SJCRH30 (cell line): Measurements from ENCODE around the gene KRTAP4-9. TPM values are rescaled to one million over a fixed set of nuclear protein-coding genes. Genes with fewer than 3 reads are reported as not detected.
"Not testable (repeated sequence)": the region's sequence is repeated elsewhere in the genome, so short reads cannot be mapped to it uniquely, and the experiment has no call there.

Experiments
- DNase-seq, 2 experiments: peaks; one replicate each; pipeline ENCODE4 v3.0.0-alpha.2; 2015 to 2020
- H3K27ac ChIP-seq: fragments of 250-450 bp; sonication (Bioruptor Pico); 2 replicates; pipeline ENCODE4 v1.5.1; 2020; ENCODE audit warnings: mild to moderate bottlenecking, moderate library complexity
- H3K27me3 ChIP-seq: fragments of 250-450 bp; sonication (Bioruptor Pico); 2 replicates; pipeline ENCODE4 v1.5.1; 2020; ENCODE audit warnings: mild to moderate bottlenecking, moderate library complexity
- H3K36me3 ChIP-seq: fragments of 250-450 bp; sonication (Bioruptor Pico); 2 replicates; pipeline ENCODE4 v1.5.1; 2020; ENCODE audit warnings: mild to moderate bottlenecking, moderate library complexity
- H3K4me1 ChIP-seq: fragments of 250-450 bp; sonication (Bioruptor Pico); 2 replicates; pipeline ENCODE4 v1.5.1; 2020; ENCODE audit warnings: mild to moderate bottlenecking, moderate library complexity
- H3K4me3 ChIP-seq: fragments of 250-450 bp; sonication (Bioruptor Pico); 2 replicates; pipeline ENCODE4 v1.5.1; 2020; ENCODE audit warnings: mild to moderate bottlenecking, moderate library complexity
- H3K9me3 ChIP-seq: fragments of 250-450 bp; sonication (Bioruptor Pico); replicated peaks from 2 replicates; pipeline ENCODE4 v1.5.1; 2020; ENCODE audit warnings: mild to moderate bottlenecking, moderate library complexity
- total RNA-seq: library from RNA; depleted of rRNA; stranded (reverse); fragments of >200 nt; shearing (Covaris generic); gene quantifications from 2 replicates; pipeline ENCODE4 v1.2.3, GENCODE V29; 2014; rRNA removed

KRTAP4-9 gene
- total RNA-seq: not detected in 2 replicates

DNA sequence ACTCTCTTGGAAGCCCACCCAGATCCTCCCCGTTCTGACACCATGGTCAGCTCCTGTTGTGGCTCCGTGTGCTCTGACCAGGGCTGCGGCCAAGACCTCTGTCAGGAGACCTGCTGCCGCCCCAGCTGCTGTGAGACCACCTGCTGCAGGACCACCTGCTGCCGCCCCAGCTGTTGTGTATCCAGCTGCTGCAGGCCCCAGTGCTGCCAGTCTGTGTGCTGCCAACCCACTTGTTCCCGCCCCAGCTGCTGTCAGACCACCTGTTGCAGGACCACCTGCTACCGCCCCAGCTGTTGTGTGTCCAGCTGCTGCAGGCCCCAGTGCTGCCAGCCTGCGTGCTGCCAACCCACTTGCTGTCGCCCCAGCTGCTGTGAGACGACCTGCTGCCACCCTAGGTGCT lies at the start of gene KRTAP4-9:
Gene KRTAP4-9, plus strand, starts transcription at position 43 of the 400 bp plus-strand sequence. Its CDS starts 0 bp downstream, at position 43.
- peak; percentile 64 to 72 for DNase-seq

DNA sequence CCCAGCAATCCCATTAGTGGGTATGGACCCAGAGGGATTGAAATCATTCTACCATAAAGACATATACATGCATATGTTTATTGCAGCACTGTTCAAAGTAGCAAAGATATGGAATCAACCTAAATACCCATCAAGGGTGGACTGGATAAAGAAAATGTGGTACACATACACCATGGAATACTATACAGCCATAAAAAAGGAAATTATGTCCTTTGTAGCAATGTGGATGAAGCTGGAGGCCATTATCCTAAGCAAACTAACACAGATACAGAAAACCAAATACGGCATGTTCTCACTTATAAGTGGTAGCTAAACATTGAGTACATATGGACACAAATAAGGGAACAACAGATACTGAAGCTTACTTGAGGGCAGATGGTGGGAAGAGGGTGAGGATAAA lies 47.6 kb upstream of the KRTAP4-9 start:
- Histone ChIP-seq H3K27ac (no peak overlapping the region), H3K27me3 (no peaks in the 10 kb centered on the region), H3K9me3 (peaks cover 6% of the 10 kb centered on the region; the same call in 1 of the 2 replicates), H3K4me3 (no peak overlapping the region), H3K36me3 (no peaks in the 10 kb centered on the region), H3K4me1 (peaks cover 36% of the 10 kb centered on the region)
- no peak for DNase-seq

More for the DNA sequence above, at the start of gene KRTAP4-9:
- H3K4me3 ChIP-seq, H3K9me3 ChIP-seq, H3K36me3 ChIP-seq, H3K27me3 ChIP-seq, H3K4me1 ChIP-seq: not testable (repeated sequence)
- H3K27ac ChIP-seq: peak within 1 kb of the TSS; percentile 31; the same call in 1 of the 2 replicates

DNA sequence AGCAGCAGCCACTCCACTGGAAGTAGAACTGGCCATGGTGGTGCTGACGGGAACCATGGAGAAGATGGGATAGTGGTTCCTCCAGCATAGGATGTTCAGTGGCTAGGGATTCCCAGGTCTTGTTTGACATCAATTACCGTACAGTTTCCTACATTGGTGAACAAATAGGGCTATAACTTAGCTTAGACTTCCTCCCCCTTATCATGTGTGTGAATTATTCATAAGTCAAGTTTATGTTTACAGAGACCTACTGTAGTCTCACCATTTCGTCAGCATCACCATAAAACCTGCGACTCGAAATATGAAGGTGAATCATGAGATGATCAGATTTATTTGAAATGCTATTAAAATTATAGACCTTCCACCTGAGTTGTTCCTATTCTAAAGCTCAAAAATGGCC lies 46.4 kb upstream of the KRTAP4-9 start:
- no peak overlapping the region for H3K27ac ChIP-seq
- DNase-seq: no peak
- H3K4me3 ChIP-seq: no peak overlapping the region
- no peaks in the 10 kb centered on the region for H3K36me3 ChIP-seq
- H3K27me3 ChIP-seq: no peaks in the 10 kb centered on the region
- peaks cover 6% of the 10 kb centered on the region; the same call in 1 of the 2 replicates for H3K9me3 ChIP-seq
- H3K4me1 ChIP-seq: peaks cover 42% of the 10 kb centered on the region

DNA sequence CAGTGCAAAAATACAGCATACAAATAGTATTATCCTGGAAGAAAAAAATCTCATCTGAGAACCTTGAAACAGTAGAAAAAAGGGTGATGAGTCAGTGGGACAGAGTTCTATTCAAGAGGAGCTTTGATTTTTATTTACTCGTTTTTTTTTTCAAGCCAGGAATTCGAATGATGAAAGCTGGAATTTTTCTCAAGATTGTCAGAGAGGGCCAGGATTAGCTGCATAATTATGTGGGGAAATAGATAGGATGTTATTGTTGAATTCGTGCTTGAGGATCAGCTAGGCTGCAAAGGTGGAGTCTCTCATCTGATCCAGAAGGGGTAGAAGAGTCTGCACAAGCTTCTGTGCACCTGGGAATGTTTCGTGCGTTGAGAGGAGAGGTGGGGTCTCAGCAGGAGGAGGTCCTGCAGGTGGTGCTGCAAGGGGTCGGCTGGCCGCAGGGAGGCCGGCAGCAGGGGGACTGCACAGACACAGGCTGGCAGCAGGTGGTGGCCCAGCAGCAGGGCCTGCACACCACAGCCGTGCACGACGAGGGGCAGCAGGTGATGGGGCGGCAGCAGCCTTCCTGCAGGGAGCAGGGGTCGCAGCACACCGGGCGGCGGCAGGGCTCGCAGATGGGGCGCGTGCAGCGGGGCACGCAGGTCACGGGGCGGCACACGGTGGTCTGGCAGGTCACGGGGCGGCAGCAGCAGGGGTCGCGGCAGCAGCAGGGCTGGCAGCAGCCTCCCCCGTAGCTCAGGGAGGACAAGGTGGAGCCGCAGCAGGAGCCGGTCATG lies 45.7 kb upstream of the KRTAP4-9 start:
- H3K9me3 ChIP-seq, H3K4me3 ChIP-seq, H3K36me3 ChIP-seq, H3K27me3 ChIP-seq: not testable (repeated sequence)
- DNase-seq: peak; percentile 9 to 30
- H3K27ac ChIP-seq: peak overlapping the region; percentile 48
- peaks cover 50% of the 10 kb centered on the region for H3K4me1 ChIP-seq

DNA sequence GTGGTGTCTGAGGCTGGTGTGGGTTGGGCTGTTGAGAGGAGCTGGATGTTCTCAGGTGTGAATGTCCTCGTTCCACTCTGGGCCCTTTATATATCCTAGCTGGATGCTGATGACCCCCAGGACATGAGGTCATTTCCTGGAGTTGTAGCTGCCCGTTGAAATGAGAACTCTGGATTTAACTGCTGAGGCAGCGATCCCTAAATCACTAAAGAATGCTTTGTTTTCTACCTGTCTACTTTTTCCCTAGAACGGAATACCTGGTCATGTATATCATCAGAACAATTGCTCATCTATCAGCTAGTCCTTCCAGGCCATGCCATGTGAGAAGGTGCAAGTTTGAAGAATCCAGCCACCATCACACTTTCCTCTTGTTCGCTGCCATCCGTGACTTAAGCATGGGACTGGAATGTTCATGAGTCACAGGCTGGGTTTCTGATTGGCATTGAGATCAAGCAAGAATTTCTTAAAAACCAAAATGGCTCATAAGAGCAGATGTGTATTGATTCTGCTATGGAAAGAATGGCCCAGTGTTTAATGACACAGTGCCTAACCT lies 45.1 kb upstream of the KRTAP4-9 start, which contains the start of gene KRTAP2-3:
Gene KRTAP2-3, minus strand, starts transcription at position 63 of the 553 bp plus-strand sequence. CDS start 64 bp downstream, outside the sequence.
- Histone ChIP-seq H3K27ac (peak within 1 kb of the TSS; percentile 48), H3K27me3 (no peaks in the 10 kb centered on the region), H3K4me3 (no peak within 1 kb of the TSS), H3K4me1 (peaks cover 56% of the 10 kb centered on the region), H3K36me3 (no peaks in the 10 kb centered on the region), H3K9me3 (peaks cover 6% of the 10 kb centered on the region; the same call in 1 of the 2 replicates)
- peak; percentile 33 to 48 for DNase-seq

DNA sequence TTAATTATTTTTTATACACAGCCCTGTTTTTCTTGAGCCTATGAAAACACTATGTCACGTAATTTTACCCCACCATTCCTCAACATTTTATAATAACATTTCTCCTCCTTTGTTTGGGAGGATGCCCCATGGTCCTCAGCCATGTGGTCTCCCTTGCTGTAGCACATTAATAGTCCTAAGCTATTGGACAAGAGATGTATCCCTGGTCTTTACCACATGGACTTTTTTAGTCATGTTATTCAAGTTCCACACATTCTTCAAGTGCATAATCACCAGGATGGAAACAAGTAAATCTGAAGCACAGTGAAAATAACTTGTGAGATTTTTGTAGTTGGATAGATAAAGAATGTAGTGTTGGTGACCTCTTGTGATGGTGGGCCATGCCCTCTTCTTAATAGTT lies 43.2 kb upstream of the KRTAP4-9 start:
- Histone ChIP-seq H3K27me3 (no peaks in the 10 kb centered on the region), H3K36me3 (no peaks in the 10 kb centered on the region), H3K9me3 (peaks cover 6% of the 10 kb centered on the region; the same call in 1 of the 2 replicates), H3K27ac (peak overlapping the region; percentile 16; the same call in 1 of the 2 replicates), H3K4me3 (no peak overlapping the region), H3K4me1 (peaks cover 68% of the 10 kb centered on the region)
- DNase-seq: no peak

DNA sequence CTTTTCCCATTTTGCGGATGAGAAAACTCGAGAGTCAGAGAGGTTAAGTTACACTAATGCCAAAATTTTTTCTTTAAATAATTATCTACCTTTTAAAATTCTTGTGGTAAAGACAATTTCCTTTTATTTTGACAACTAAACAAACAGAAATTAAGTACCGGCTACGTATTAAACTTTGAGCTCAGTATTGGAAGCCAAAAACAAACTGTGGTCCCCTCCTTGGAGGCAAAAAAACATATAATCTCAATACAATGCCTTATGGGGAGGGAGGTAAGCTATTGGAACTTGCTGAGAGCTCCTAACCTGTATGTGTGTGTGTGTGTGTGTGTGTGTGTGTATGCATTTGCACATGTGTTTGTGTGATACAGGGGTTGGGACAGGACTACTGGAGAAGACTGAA lies 41.7 kb upstream of the KRTAP4-9 start:
- no peak for DNase-seq
- Histone ChIP-seq H3K4me1 (peaks cover 68% of the 10 kb centered on the region), H3K27ac (no peak overlapping the region), H3K9me3 (no peaks in the 10 kb centered on the region), H3K4me3 (no peak overlapping the region), H3K36me3 (no peaks in the 10 kb centered on the region), H3K27me3 (no peaks in the 10 kb centered on the region)

DNA sequence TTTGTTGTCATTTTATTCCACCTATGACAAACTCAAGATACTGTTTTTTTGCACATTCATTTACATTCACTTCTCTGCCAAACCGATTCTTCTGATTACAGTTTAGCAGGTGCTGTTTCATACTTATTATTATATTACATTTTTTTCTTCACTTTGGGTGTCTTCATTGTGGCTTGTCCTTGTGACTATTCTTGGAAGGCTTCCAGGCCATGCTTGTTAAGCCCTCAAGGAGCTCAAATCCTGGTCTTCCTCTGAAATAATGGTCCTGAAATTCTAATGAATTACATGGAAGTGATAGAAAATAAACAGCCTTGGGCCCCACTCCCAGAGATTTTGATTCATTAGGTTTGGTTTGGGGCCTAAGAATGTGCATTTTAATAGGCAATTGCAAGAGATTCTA lies 40.9 kb upstream of the KRTAP4-9 start:
- no peaks in the 10 kb centered on the region for H3K9me3 ChIP-seq
- no peak overlapping the region for H3K4me3 ChIP-seq
- DNase-seq: peak; percentile 36 to 67
- no peaks in the 10 kb centered on the region for H3K36me3 ChIP-seq
- 0 out of 2 replicates have a peak overlapping the region, but pooled peaks have one; percentile 8 for H3K27ac ChIP-seq
- no peaks in the 10 kb centered on the region for H3K27me3 ChIP-seq
- H3K4me1 ChIP-seq: peaks cover 62% of the 10 kb centered on the region

DNA sequence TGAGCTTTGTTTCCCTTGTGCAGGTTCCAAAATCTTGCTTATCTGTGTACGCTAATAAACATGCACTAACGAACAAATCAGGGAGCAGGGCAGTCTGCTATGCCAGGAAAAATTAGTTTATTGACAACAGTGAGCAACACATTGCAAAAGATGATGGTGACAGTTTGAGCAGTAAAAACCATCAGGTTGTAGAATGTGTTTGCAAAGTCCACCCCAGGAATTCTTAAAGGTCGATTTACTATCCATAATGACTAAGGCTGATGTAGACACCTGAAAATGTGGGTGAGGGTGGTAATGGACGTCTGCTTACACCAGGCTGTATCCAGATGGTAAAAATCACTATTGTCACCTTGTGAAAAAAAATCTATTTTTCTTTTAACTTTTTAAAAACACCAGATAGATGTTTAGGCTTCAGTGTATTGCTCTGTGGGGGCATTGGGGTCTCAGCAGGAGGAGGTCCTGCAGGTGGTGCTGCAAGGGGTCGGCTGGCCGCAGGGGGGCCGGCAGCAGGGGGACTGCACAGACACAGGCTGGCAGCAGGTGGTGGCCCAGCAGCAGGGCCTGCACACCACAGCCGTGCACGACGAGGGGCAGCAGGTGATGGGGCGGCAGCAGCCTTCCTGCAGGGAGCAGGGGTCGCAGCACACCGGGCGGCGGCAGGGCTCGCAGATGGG lies 40.0 kb upstream of the KRTAP4-9 start:
- H3K9me3 ChIP-seq, H3K36me3 ChIP-seq, H3K27ac ChIP-seq, H3K27me3 ChIP-seq, DNase-seq, H3K4me3 ChIP-seq: not testable (repeated sequence)
- peaks cover 59% of the 10 kb centered on the region for H3K4me1 ChIP-seq

DNA sequence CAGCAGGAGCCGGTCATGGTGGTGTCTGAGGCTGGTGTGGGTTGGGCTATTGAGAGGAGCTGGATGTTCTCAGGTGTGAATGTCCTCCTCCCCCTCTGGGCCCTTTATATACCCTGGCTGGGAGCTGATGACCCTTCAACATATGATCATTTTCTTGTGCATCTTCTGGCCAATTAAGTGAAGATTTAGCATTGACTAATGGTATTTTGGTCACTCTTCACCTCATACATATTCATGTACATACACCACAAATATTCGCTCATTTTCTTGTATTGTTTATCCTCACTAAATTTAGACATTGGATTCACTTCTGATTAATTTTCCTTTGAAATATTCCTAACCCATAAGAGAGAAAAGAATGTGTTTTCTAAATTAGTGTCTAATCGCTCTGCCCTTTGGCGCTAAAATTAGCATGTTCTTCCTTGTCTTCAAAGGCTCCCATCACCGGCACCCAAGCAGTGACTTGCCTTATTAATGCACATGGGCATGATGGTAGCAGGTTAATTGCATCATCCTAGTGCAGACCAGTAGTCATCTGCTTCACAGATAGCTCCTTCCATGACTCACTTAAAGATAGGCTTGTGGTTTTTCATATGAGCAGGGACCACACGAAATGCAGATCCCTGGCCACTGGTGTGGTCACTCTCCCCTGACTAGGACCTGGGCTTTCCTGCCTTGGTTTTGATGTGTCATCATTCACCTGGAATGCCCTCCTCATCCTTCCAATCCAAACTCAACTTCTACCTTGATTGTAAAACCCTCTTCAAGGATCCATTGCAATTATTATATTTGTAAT lies 39.2 kb upstream of the KRTAP4-9 start, which contains the start of gene KRTAP2-4:
Gene KRTAP2-4, minus strand, starts transcription at position 51 of the 796 bp plus-strand sequence. Its CDS starts 34 bp downstream, at position 17.
- H3K4me3 ChIP-seq: no peak within 1 kb of the TSS
- H3K4me1 ChIP-seq: peaks cover 59% of the 10 kb centered on the region
- DNase-seq: peak; percentile 13 to 17
- no peaks in the 10 kb centered on the region for H3K27me3 ChIP-seq
- no peaks in the 10 kb centered on the region for H3K9me3 ChIP-seq
- 0 out of 2 replicates have a peak within 1 kb of the TSS, but pooled peaks have one; percentile 8 for H3K27ac ChIP-seq
- H3K36me3 ChIP-seq: no peaks in the 10 kb centered on the region

DNA sequence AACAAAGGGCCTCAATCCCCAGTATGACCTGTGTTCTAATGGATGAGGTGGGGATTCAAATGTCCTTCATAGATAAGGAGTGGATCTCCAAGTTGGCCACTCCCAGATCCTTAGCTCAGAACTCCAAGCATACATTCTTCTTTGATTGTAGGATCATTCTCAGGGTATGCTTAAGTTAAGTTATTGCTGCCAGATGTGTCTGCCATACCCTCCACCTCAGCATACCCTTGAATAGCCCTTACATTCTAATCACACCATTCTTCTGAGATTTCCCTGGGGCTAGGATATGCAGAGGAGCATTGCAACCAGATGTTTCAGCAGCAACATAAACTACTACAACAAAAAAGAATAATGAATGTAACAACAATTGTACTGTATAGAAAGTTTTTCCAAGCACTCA lies 37.9 kb upstream of the KRTAP4-9 start:
- Histone ChIP-seq H3K27me3 (no peaks in the 10 kb centered on the region), H3K36me3 (no peaks in the 10 kb centered on the region), H3K4me3 (no peak overlapping the region), H3K27ac (no peak overlapping the region), H3K9me3 (no peaks in the 10 kb centered on the region), H3K4me1 (peaks cover 57% of the 10 kb centered on the region)
- DNase-seq: no peak

DNA sequence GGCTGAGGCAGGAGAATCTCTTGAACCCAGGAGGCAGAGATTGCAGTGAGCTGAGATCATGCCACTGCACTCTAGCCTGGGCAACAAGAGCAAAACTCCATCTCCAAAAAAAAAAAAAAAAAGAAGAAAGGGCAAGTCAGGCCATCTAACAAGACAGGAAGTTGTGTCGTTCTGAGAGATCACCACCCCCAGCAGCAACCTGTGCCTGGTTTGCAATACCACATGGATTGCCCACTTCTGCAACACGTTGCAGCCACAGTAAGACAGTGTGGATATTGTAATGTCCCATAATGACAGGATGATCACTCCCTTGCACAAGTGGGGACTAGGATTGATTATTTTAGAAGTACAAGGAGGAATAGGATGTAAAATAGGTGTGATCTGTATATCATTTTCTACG lies 36.2 kb upstream of the KRTAP4-9 start:
- no peak overlapping the region for H3K4me3 ChIP-seq
- no peaks in the 10 kb centered on the region for H3K36me3 ChIP-seq
- no peak for DNase-seq
- peaks cover 51% of the 10 kb centered on the region for H3K4me1 ChIP-seq
- no peaks in the 10 kb centered on the region for H3K27me3 ChIP-seq
- no peaks in the 10 kb centered on the region for H3K9me3 ChIP-seq
- no peak overlapping the region for H3K27ac ChIP-seq

DNA sequence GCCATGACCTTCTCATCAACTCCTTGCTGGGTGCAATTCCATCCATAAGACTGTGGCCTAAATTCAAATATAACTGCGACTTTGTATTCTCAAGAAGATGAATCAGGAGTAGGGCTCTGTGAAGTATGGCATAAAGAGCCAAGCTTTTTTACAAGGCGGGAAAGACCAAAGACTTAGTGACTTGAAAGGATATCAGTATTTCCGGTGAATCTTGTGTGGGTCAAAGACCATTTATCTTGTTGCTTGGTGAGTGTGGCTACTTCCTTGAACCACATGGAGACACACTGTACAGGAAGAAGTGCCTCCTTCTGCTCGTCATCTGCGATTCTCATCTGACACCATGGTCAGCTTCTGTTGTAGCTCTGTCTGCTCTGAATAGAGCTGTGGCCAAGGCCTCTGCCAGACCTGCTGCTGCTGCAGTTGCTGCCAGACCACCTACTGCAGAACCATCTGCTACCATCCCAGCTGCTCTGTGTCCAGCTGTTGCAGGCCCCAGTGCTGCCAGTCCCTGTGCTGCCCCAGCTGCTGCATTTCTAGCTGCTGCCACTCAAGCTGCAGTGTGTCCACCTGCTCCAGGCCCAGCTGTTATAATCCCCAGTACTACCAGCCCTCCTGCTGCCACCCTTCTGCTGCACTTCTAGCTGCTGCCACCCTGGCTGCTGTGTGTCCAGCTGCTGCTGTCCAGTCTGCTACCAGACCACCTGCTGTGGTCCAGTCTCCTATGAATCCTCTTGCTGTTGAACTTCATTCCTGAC lies 33.4 kb upstream of the KRTAP4-9 start:
- DNase-seq: peak; percentile 98
- Histone ChIP-seq H3K27ac (peak overlapping the region; percentile 77), H3K27me3 (no peaks in the 10 kb centered on the region), H3K9me3 (no peaks in the 10 kb centered on the region), H3K4me1 (peaks cover 27% of the 10 kb centered on the region), H3K36me3 (no peaks in the 10 kb centered on the region), H3K4me3 (no peak overlapping the region)

DNA sequence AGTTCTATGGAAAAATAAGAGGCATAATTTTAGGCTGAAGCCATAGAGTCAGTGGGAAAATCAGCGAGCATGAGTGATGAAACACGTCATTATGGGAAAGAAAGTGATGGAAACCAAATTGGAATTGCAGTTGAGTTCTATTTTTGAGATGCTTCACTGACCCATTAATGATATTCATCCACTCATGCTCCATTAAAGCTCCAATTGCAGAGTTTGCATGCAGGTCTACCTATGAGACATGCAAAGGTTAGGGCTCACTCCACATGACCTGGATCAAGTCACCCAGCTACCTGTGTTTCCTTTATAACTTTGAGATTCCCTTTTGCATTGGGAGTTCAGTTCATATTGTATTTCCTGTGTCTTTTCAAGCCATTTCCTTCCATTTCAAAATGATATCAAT lies 31.5 kb upstream of the KRTAP4-9 start:
- H3K4me3 ChIP-seq: no peak overlapping the region
- H3K27ac ChIP-seq: no peak overlapping the region
- no peaks in the 10 kb centered on the region for H3K36me3 ChIP-seq
- no peaks in the 10 kb centered on the region for H3K9me3 ChIP-seq
- DNase-seq: no peak
- H3K4me1 ChIP-seq: peaks cover 25% of the 10 kb centered on the region
- H3K27me3 ChIP-seq: no peaks in the 10 kb centered on the region
